HepG2 (cell line): ENCODE data around the gene ARIH1. TPM values are rescaled to one million over a fixed set of nuclear protein-coding genes. Genes with fewer than 3 reads are reported as not detected.

ENCODE experiments used
- ATAC-seq: fragments of 200-7000 bp; cut with Tn5 transposase; 3 replicates; pipeline ENCODE4 v1.9.1; 2020; ENCODE audit warnings: mild to moderate bottlenecking, moderate library complexity
- BruUV-seq: library from RNA; stranded (reverse); fragments of 400-500 nt; replicated peaks from 2 replicates; lab custom pipeline; 2021; lab: Mats Ljungman, UMichigan
- CTCF ChIA-PET: fragments of 300-600 bp; formaldehyde crosslinking; extraction: SDS; loops from one replicate; lab custom pipeline; 2021; ENCODE audit warnings: low total read pairs, inconsistent platforms, low intra/inter-chr PET ratio; lab: Yijun Ruan, JAX
- POLR2A ChIA-PET: fragments of 350-600 bp; sonication (Branson Sonifier 250); formaldehyde crosslinking; loops from one replicate; lab custom pipeline; 2020; ENCODE audit warnings: antibody characterized with exemption, inconsistent platforms; lab: Yijun Ruan, JAX
- DNase-seq: peaks from one replicate; pipeline ENCODE4 v3.0.0-alpha.2; 2015; ENCODE audit warnings: low spot score
- FAIRE-seq: peaks from 3 replicates; lab custom pipeline; 2011; peaks lifted over from hg19 to GRCh38; lab: Jason Lieb, UNC
- H2AFZ ChIP-seq: one replicate; pipeline ENCODE4 v1.6.1; 2011; ENCODE audit warnings: low read length, inconsistent platforms
- H3K27ac ChIP-seq: fragments of 300-600 bp; 3 replicates; pipeline ENCODE4 v1.8.0; 2011; ENCODE audit warnings: mixed run types, mild to moderate bottlenecking, mixed read lengths, low read length, inconsistent platforms; ENCODE audit not compliant: insufficient read depth; ENCODE audit errors: extremely low read length
- H3K27me3 ChIP-seq, 2 experiments: fragments of 200-600 bp in 1 of 2; 2 replicates in 1 of 2; 3 replicates in 1 of 2; pipeline versions ENCODE4 v1.6.0 to v1.8.0; 2011; ENCODE audit warnings: low read length in 2 of 2, mild to moderate bottlenecking in 2 of 2, moderate library complexity in 2 of 2, inconsistent platforms in 1 of 2; ENCODE audit not compliant: insufficient read depth in 2 of 2, control insufficient read depth in 1 of 2
- H3K36me3 ChIP-seq, 2 experiments: fragments of 200-600 bp in 1 of 2; replicated peaks in 1 of 2; 2 replicates in 1 of 2; 3 replicates in 1 of 2; pipeline versions ENCODE4 v1.5.1 to v1.8.0; 2011; ENCODE audit warnings: low read length in 2 of 2, inconsistent platforms in 1 of 2; ENCODE audit not compliant: insufficient read depth in 2 of 2, control insufficient read depth in 1 of 2
- H3K4me1 ChIP-seq: 2 replicates; pipeline ENCODE4 v1.5.1; 2012; ENCODE audit warnings: low read length, inconsistent platforms; ENCODE audit not compliant: insufficient read depth
- H3K4me2 ChIP-seq: 2 replicates; pipeline ENCODE4 v1.6.0; 2011; ENCODE audit warnings: low read depth, low read length, inconsistent platforms
- H3K4me3 ChIP-seq, 3 experiments: fragments of 200-600 bp in 1 of 3; sonication (generic), shearing (Covaris generic) in 1 of 3; replicated peaks in 1 of 3; 2 replicates each; pipeline ENCODE4 v1.5.1; 2011 to 2016; ENCODE audit warnings: low read length in 3 of 3, inconsistent platforms in 2 of 3, low read depth in 2 of 3, mild to moderate bottlenecking in 2 of 3, control low read depth in 1 of 3, mixed read lengths in 1 of 3; ENCODE audit not compliant: insufficient read depth in 1 of 3
- H3K79me2 ChIP-seq: one replicate; pipeline ENCODE4 v1.6.1; 2011; ENCODE audit warnings: low read length, inconsistent platforms; ENCODE audit not compliant: insufficient read depth
- H3K9ac ChIP-seq: 2 replicates; pipeline ENCODE4 v1.6.0; 2011; ENCODE audit warnings: mild to moderate bottlenecking, low read depth, low read length, inconsistent platforms; ENCODE audit not compliant: insufficient read depth
- H3K9me3 ChIP-seq: 2 replicates; pipeline ENCODE4 v1.5.1; 2012; ENCODE audit warnings: mild to moderate bottlenecking, low read length
- H4K20me1 ChIP-seq: 2 replicates; pipeline ENCODE4 v1.6.0; 2011; ENCODE audit warnings: inconsistent platforms, mild to moderate bottlenecking, low read length, moderate library complexity; ENCODE audit not compliant: insufficient read depth
- ARID2 ChIP-seq: sonication (generic); formaldehyde crosslinking; IDR thresholded peaks from 2 replicates; pipeline ENCODE4 v1.8.1; 2022; ENCODE audit warnings: mild to moderate bottlenecking, missing genetic modification reagents, borderline replicate concordance
- FOXJ3 ChIP-seq: sonication (generic); formaldehyde crosslinking; IDR thresholded peaks from 2 replicates; pipeline ENCODE4 v1.4.0; 2020; ENCODE audit warnings: missing genetic modification reagents, mild to moderate bottlenecking, borderline replicate concordance
- GRHL1 ChIP-seq: sonication (generic); formaldehyde crosslinking; conservative IDR thresholded peaks from 2 replicates; pipeline ENCODE4 v1.8.0; 2022; ENCODE audit warnings: missing genetic modification reagents
- KDM5B ChIP-seq: sonication (generic); formaldehyde crosslinking; IDR thresholded peaks from 2 replicates; pipeline ENCODE4 v1.4.0; 2020; ENCODE audit warnings: missing genetic modification reagents, mild to moderate bottlenecking, borderline replicate concordance
- MTA1 ChIP-seq: sonication (generic); formaldehyde crosslinking; IDR thresholded peaks from 2 replicates; pipeline ENCODE4 v1.4.0; 2020; ENCODE audit warnings: missing genetic modification reagents, mild to moderate bottlenecking, borderline replicate concordance
- NFKB2 ChIP-seq: sonication (generic); formaldehyde crosslinking; IDR thresholded peaks from 2 replicates; pipeline ENCODE4 v1.4.0; 2020; ENCODE audit warnings: missing genetic modification reagents, borderline replicate concordance
- TCF7 ChIP-seq: sonication (generic); IDR thresholded peaks from 2 replicates; pipeline ENCODE4 v1.6.1; 2016; ENCODE audit warnings: antibody characterized with exemption, low read depth
- ZNF235 ChIP-seq: sonication (generic); formaldehyde crosslinking; IDR thresholded peaks from 2 replicates; pipeline ENCODE4 v1.8.1; 2023; ENCODE audit warnings: mild to moderate bottlenecking, missing genetic modification reagents, borderline replicate concordance
- ZNF558 ChIP-seq: sonication (generic); formaldehyde crosslinking; IDR thresholded peaks from 2 replicates; pipeline ENCODE4 v1.9.0; 2022; ENCODE audit warnings: mild to moderate bottlenecking, missing genetic modification reagents, borderline replicate concordance
- ZNF616 ChIP-seq: sonication (generic); formaldehyde crosslinking; IDR thresholded peaks from 2 replicates; pipeline ENCODE4 v1.5.0; 2020; ENCODE audit warnings: low read depth, mild to moderate bottlenecking, missing genetic modification reagents
- ZNF747 ChIP-seq: sonication (generic); formaldehyde crosslinking; IDR thresholded peaks from 2 replicates; pipeline ENCODE4 v1.8.1; 2023; ENCODE audit warnings: missing genetic modification reagents, mild to moderate bottlenecking, borderline replicate concordance
- WGBS: methylation state at CpG from one replicate; pipeline ENCODE4 v1.1.6; 2017; ENCODE audit warnings: low lambda C conversion rate; 5-methylcytosine and 5-hydroxymethylcytosine counted together
- in situ Hi-C: cut with HindIII; loops from 2 replicates; pipeline ENCODE4 v1.10.0; 2017; ENCODE audit warnings: low pct_unique_long_range_greater_than_20kb; ENCODE audit not compliant: extremely low pct_ligation_motif_present
- intact Hi-C: fragments of 100-400 bp; cut with micrococcal nuclease; formaldehyde crosslinking; loops from one replicate; pipeline ENCODE4 v1.10.0; 2022; ENCODE audit not compliant: unreplicated experiment
- polyA plus RNA-seq, 8 experiments: library from polyadenylated mRNA; depleted of rRNA in 3 of 8; stranded (reverse) in 7 of 8; unstranded in 1 of 8; fragments of >200 nt; fragmentation: Illumina TruSeq in 4 of 8; extraction: Trizol in 4 of 8; gene quantifications; 2 replicates each; pipeline versions ENCODE4 v1.2.1 to v1.2.3, GENCODE V29; 2011 to 2016; ENCODE audit warnings: low read depth in 4 of 8, missing spikeins in 1 of 8, mixed read lengths in 1 of 8; ENCODE audit not compliant: insufficient read depth in 1 of 8
- total RNA-seq, 5 experiments: library from RNA; depleted of rRNA; stranded (reverse); fragments of >200 nt; fragmentation: Illumina TruSeq; extraction: Trizol; gene quantifications; 2 replicates each; pipeline ENCODE4 v1.2.3, GENCODE V29; 2016; ENCODE audit warnings: low read depth in 1 of 5
- TF ChIP-seq, protein P1 (sequence below): sonication (generic); formaldehyde crosslinking; IDR thresholded peaks from 2 replicates; pipeline ENCODE4 v1.4.0; 2020; ENCODE audit warnings: missing genetic modification reagents
- TF ChIP-seq, protein P2 (sequence below): sonication (generic); formaldehyde crosslinking; IDR thresholded peaks from 2 replicates; pipeline ENCODE4 v1.5.1; 2020; ENCODE audit warnings: missing genetic modification reagents, mild to moderate bottlenecking, borderline replicate concordance
- TF ChIP-seq, protein P3 (sequence below): sonication (generic); formaldehyde crosslinking; IDR thresholded peaks from 2 replicates; pipeline ENCODE4 v1.8.0; 2022; ENCODE audit warnings: mild to moderate bottlenecking, missing genetic modification reagents, moderate library complexity
- TF ChIP-seq, protein P4 (sequence below): sonication (generic); formaldehyde crosslinking; IDR thresholded peaks from 2 replicates; pipeline ENCODE4 v1.5.0; 2020; ENCODE audit warnings: missing genetic modification reagents

The ARIH1 gene
- total and polyA plus RNA-seq, 2 of the 13 experiments (the other 11 are each of a cell fraction or from before 2014, with no cell fraction given), result 38.8 to 59.8 TPM

- TF ChIP-seq, protein P1, sequence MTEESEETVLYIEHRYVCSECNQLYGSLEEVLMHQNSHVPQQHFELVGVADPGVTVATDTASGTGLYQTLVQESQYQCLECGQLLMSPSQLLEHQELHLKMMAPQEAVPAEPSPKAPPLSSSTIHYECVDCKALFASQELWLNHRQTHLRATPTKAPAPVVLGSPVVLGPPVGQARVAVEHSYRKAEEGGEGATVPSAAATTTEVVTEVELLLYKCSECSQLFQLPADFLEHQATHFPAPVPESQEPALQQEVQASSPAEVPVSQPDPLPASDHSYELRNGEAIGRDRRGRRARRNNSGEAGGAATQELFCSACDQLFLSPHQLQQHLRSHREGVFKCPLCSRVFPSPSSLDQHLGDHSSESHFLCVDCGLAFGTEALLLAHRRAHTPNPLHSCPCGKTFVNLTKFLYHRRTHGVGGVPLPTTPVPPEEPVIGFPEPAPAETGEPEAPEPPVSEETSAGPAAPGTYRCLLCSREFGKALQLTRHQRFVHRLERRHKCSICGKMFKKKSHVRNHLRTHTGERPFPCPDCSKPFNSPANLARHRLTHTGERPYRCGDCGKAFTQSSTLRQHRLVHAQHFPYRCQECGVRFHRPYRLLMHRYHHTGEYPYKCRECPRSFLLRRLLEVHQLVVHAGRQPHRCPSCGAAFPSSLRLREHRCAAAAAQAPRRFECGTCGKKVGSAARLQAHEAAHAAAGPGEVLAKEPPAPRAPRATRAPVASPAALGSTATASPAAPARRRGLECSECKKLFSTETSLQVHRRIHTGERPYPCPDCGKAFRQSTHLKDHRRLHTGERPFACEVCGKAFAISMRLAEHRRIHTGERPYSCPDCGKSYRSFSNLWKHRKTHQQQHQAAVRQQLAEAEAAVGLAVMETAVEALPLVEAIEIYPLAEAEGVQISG (CRISPR knock-in tag), result no peak
- no peak for TF ChIP-seq ZNF747
These were observed 22.7 kb downstream of the ARIH1 start (continued) for GRCh38 chr15:72496783-72497182.

- Histone ChIP-seq H3K27me3 (no peaks in the 10 kb centered on the region), H3K9ac (no peak overlapping the region), H3K79me2 (peaks cover 93% of the 10 kb centered on the region), H4K20me1 (peaks cover 41% of the 10 kb centered on the region), H3K27ac (no peak overlapping the region), H3K4me3 (no peak overlapping the region), H3K36me3 (peaks cover 3 to 28% of the 10 kb centered on the region in 2 experiments; a peak in 4 of 5 replicates), H3K4me1 (no peaks in the 10 kb centered on the region), H3K4me2 (no peak overlapping the region), H2AFZ (no peak overlapping the region), H3K9me3 (no peaks in the 10 kb centered on the region)
- FAIRE-seq, result no peak
- in situ Hi-C loops, result no loop called here
- no peak for DNase-seq
- 100% methylated on average over 1 of the region's 1 CpG for WGBS
- ChIA-PET CTCF (no interaction called here), POLR2A (no interaction called here)
- intact Hi-C loops, result no loop called here
- no TSS peak for BruUV-seq
- no peak for ATAC-seq
- TF ChIP-seq TCF7, result no peak
- TF ChIP-seq MTA1 (CRISPR knock-in tag), result no peak
- TF ChIP-seq ARID2 (CRISPR knock-in tag), result no peak
- TF ChIP-seq, protein P2, sequence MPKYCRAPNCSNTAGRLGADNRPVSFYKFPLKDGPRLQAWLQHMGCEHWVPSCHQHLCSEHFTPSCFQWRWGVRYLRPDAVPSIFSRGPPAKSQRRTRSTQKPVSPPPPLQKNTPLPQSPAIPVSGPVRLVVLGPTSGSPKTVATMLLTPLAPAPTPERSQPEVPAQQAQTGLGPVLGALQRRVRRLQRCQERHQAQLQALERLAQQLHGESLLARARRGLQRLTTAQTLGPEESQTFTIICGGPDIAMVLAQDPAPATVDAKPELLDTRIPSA, result no peak
- TF ChIP-seq, protein P3, sequence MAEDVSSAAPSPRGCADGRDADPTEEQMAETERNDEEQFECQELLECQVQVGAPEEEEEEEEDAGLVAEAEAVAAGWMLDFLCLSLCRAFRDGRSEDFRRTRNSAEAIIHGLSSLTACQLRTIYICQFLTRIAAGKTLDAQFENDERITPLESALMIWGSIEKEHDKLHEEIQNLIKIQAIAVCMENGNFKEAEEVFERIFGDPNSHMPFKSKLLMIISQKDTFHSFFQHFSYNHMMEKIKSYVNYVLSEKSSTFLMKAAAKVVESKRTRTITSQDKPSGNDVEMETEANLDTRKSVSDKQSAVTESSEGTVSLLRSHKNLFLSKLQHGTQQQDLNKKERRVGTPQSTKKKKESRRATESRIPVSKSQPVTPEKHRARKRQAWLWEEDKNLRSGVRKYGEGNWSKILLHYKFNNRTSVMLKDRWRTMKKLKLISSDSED (CRISPR knock-in tag), result no peak
- TF ChIP-seq FOXJ3 (CRISPR knock-in tag), result no peak
- TF ChIP-seq ZNF558, result no peak
- TF ChIP-seq, protein P4, sequence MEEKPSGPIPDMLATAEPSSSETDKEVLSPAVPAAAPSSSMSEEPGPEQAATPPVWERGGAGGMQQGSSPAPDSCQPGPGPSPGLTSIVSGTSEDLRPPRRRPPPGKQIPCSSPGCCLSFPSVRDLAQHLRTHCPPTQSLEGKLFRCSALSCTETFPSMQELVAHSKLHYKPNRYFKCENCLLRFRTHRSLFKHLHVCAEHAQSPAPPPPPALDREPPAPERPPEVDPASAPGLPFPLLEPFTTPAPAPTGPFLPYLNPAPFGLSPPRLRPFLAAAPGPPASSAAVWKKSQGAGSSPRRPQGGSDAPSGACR (CRISPR knock-in tag), result no peak
- no peak for TF ChIP-seq KDM5B (CRISPR knock-in tag)
- no peak for TF ChIP-seq ZNF616 (CRISPR knock-in tag)
- TF ChIP-seq ZNF235 (CRISPR knock-in tag), result no peak
- no peak for TF ChIP-seq NFKB2 (CRISPR knock-in tag)
- TF ChIP-seq GRHL1 (CRISPR knock-in tag), result no peak
These were observed 23.3 kb downstream of the ARIH1 start for GRCh38 chr15:72497402-72497801.
